HL-60 (cell line): ENCODE data around the gene GLRB.
A peak's percentile ranks its signal among the peaks of the same experiment; 100 is the strongest.

ENCODE experiments used
- DNase-seq, 2 experiments: peaks; one replicate each; pipeline ENCODE4 v3.0.0-alpha.2; 2010 to 2020; ENCODE audit warnings: low read depth in 1 of 2, low spot score in 1 of 2
- H3K27ac ChIP-seq: fragments of 250-450 bp; sonication (Bioruptor Pico); replicated peaks from 2 replicates; pipeline ENCODE4 v1.5.1; 2020; ENCODE audit warnings: mild to moderate bottlenecking, moderate library complexity
- H3K27me3 ChIP-seq: fragments of 250-450 bp; sonication (Bioruptor Pico); 2 replicates; pipeline ENCODE4 v1.5.1; 2021; ENCODE audit warnings: mild to moderate bottlenecking, moderate library complexity; ENCODE audit not compliant: insufficient read depth, poor library complexity, severe bottlenecking
- H3K4me3 ChIP-seq: replicated peaks from 2 replicates; pipeline ENCODE4 v1.5.1; 2011; ENCODE audit warnings: mild to moderate bottlenecking, control low read depth, low read length; ENCODE audit not compliant: insufficient read depth
- CTCF ChIP-seq: IDR thresholded peaks from one replicate; pipeline ENCODE4 v1.5.1; 2011; ENCODE audit warnings: low read length, control low read depth, inconsistent platforms; ENCODE audit not compliant: insufficient read depth
- GABPA ChIP-seq: IDR thresholded peaks from 2 replicates; pipeline ENCODE4 v1.6.1; 2012; ENCODE audit warnings: low read depth
- POLR2AphosphoS5 ChIP-seq: IDR thresholded peaks from 2 replicates; pipeline ENCODE4 v1.6.1; 2012; ENCODE audit warnings: low read depth
- REST ChIP-seq: IDR thresholded peaks from 2 replicates; pipeline ENCODE4 v1.6.1; 2012; ENCODE audit warnings: low read depth; ENCODE audit not compliant: insufficient replicate concordance
- SPI1 ChIP-seq: IDR thresholded peaks from 2 replicates; pipeline ENCODE4 v1.6.1; 2012; ENCODE audit warnings: low read depth, mild to moderate bottlenecking, borderline replicate concordance

GLRB gene

GRCh38 chr4:157204634-157205244, 128.8 kb downstream of the GLRB start:
- no peak overlapping the region for H3K4me3 ChIP-seq
- peak in 1 of 2 experiments; percentile 7 for DNase-seq
- H3K27me3 ChIP-seq = no peaks in the 10 kb centered on the region
- no peak overlapping the region for H3K27ac ChIP-seq
- TF ChIP-seq REST = no peak
- TF ChIP-seq CTCF = no peak
- TF ChIP-seq GABPA = no peak
- TF ChIP-seq SPI1 = no peak
- no peak for TF ChIP-seq POLR2AphosphoS5

GRCh38 chr4:157217708-157218107, 141.8 kb downstream of the GLRB start:
- DNase-seq = no peak
- H3K27ac ChIP-seq = no peak overlapping the region
- TF ChIP-seq CTCF (peak; percentile 16), REST (no peak)

DNA sequence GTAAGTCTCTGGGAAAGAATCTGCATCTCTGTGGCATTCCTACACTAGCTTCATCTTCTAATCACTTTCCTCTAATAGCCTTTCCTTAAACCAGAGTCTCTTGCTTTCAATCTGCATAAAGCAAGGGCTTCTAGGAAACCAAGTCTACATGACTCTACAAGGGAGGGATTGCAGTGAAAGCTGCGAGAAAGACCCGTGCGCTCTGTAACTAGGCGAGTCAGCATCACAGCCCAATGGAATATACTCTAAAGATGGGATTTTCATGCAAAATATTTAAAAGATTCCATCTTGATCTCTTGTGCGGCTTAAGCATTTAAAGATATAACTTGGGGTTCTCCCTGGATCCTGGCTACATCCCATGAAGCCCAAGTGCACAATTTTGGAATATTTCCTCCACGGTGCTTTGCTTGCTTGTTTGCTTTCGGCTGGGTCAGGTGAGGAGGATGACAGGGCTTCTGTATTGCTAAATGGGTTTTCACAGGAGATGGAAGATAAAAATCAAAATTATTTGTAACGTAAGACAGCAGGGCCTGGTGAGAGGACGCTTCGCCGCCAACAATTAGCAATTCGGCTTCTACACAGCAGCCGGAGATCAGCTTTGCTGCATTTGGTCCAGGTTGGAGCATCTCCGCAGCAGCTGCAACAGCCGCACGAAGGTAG, 143.9 kb downstream of the GLRB start:
- H3K27ac ChIP-seq = no peak overlapping the region
- TF ChIP-seq SPI1 (no peak), REST (no peak), CTCF (no peak), POLR2AphosphoS5 (no peak), GABPA (no peak)
- no peak for DNase-seq
- H3K4me3 ChIP-seq = no peak overlapping the region
- peaks cover 22% of the 10 kb centered on the region for H3K27me3 ChIP-seq

More at GRCh38 chr4:157217708-157218107, 141.8 kb downstream of the GLRB start:
- Histone ChIP-seq H3K27me3 (peaks cover 16% of the 10 kb centered on the region), H3K4me3 (no peak overlapping the region)
